CD4-positive, alpha-beta T cell treated with Interleukin-4 for 4 hours (primary cell): ENCODE data around the gene USP13.

Experiments used
- DNase-seq: peaks from one replicate; pipeline ENCODE4 v3.0.0-alpha.2; 2020

USP13 gene

GRCh38 chr3:179701176-179701827 lies 48.5 kb downstream of the USP13 start:
- no peak for DNase-seq

GRCh38 chr3:179702271-179702947 lies 49.6 kb downstream of the USP13 start:
- DNase-seq: no peak

- no peak for DNase-seq
Measured at GRCh38 chr3:179703816-179704215, 51.0 kb downstream of the USP13 start.

GRCh38 chr3:179706233-179706632 lies 53.4 kb downstream of the USP13 start:
- no peak for DNase-seq

- DNase-seq: no peak
Measured at GRCh38 chr3:179710079-179710478, 57.2 kb downstream of the USP13 start.

- DNase-seq: no peak
Measured at GRCh38 chr3:179713643-179714090, 60.8 kb downstream of the USP13 start.

GRCh38 chr3:179715582-179715981 lies 62.7 kb downstream of the USP13 start:
- DNase-seq: no peak

- no peak for DNase-seq
Measured at GRCh38 chr3:179716226-179716625, 63.4 kb downstream of the USP13 start.

GRCh38 chr3:179716811-179717210 lies 64.0 kb downstream of the USP13 start:
- no peak for DNase-seq

GRCh38 chr3:179717219-179717618 lies 64.4 kb downstream of the USP13 start:
- no peak for DNase-seq

- no peak for DNase-seq
Measured at GRCh38 chr3:179719048-179719734, 66.4 kb downstream of the USP13 start.

GRCh38 chr3:179720196-179720595 lies 67.4 kb downstream of the USP13 start:
- DNase-seq: no peak

- DNase-seq: no peak
Measured at GRCh38 chr3:179723617-179724016, 70.8 kb downstream of the USP13 start.

GRCh38 chr3:179726075-179726699 lies 73.3 kb downstream of the USP13 start:
- DNase-seq: no peak

GRCh38 chr3:179729086-179729485 lies 76.2 kb downstream of the USP13 start:
- no peak for DNase-seq

- no peak for DNase-seq
Measured at GRCh38 chr3:179729981-179730380, 77.1 kb downstream of the USP13 start.

- DNase-seq: no peak
Measured at GRCh38 chr3:179730506-179730905, 77.7 kb downstream of the USP13 start.

GRCh38 chr3:179731544-179731943 lies 78.7 kb downstream of the USP13 start:
- DNase-seq: no peak

GRCh38 chr3:179732661-179733348 lies 80.0 kb downstream of the USP13 start:
- DNase-seq: no peak

- no peak for DNase-seq
Measured at GRCh38 chr3:179733797-179734196, 81.0 kb downstream of the USP13 start.

GRCh38 chr3:179734497-179735281 lies 81.8 kb downstream of the USP13 start:
- no peak for DNase-seq

GRCh38 chr3:179735321-179735720 lies 82.5 kb downstream of the USP13 start:
- no peak for DNase-seq
